Hepatocyte (in vitro differentiated cells): ENCODE results near the gene LINC01488.

Source experiments
- CTCF ChIP-seq: fragments of 200-600 bp; sonication (generic); IDR thresholded peaks from 2 replicates; pipeline ENCODE4 v1.5.1; 2016; ENCODE audit warnings: antibody characterized with exemption, mild to moderate bottlenecking; ENCODE audit not compliant: poor library complexity
- EZH2 ChIP-seq: fragments of 200-600 bp; sonication (generic); IDR thresholded peaks from 2 replicates; pipeline ENCODE4 v1.6.1; 2016; ENCODE audit warnings: antibody characterized with exemption, mild to moderate bottlenecking, borderline replicate concordance
- EZH2phosphoT487 ChIP-seq: fragments of 200-600 bp; sonication (generic); IDR thresholded peaks from one replicate; pipeline ENCODE4 v1.6.1; 2018; ENCODE audit warnings: antibody characterized with exemption, mild to moderate bottlenecking, low read depth, moderate library complexity; ENCODE audit not compliant: unreplicated experiment, severe bottlenecking

- TF ChIP-seq CTCF (no peak), EZH2phosphoT487 (no peak), EZH2 (no peak)
Observed at GRCh38 chr11:69542314-69543168, 61.1 kb downstream of the LINC01488 start.
